GM21526 (cell line): ENCODE data around the gene TRIM3.
"Not testable (repeated sequence)": the region's sequence is repeated elsewhere in the genome, so short reads cannot be mapped to it uniquely, and the experiment has no call there.

ENCODE experiments used
- ATAC-seq: cut with Tn5 transposase; IDR thresholded peaks from one replicate; pipeline ENCODE4 v1.9.1; 2021; ENCODE audit warnings: moderate library complexity; ENCODE audit not compliant: unreplicated experiment, low FRiP score

Gene TRIM3

GRCh38 chr11:6473451-6474412, at the start of gene TRIM3:
Gene TRIM3 (minus strand): TSS chr11:6473941. CDS start chr11:6465695, 8,246 bp downstream.
- peak; percentile 59 for ATAC-seq

DNA sequence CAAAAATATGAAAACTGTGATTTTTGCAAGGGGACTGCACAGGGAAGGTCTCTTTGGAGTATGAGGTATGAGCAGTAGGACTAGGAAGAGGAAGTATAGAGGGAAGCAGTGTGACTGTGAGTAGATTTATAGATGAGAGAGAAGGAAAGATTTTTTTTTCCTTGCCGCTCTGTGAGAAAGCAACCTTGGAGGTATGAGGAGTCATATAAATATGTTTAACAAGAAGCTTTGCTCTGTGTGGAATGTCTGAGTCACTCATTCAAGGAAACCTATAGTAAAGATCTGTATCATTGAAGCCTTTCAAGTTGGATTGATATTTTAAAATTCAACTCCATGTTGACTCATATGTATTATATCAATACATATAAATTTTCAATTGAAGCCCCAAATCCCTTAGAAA, 49.5 kb upstream of the TRIM3 start:
- ATAC-seq: no peak

DNA sequence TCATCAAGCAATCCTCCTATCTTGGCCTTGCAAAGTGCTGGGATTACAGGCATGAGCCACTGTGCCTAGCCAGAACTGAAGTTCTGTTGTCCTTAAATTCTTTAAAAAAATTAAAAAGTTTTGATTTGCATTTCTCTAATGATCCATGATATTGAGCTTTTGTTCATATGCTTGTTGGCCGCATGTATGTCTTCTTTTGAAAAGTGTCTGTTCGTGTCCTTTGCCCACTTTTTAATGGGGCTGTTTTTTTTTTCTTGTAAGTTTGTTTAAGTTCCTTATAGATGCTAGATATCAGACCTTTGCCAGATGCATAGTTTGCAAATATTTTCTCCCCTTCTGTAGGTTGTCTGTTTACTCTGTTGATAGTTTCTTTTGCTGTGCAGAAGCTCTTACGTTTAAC, 48.2 kb upstream of the TRIM3 start:
- not testable (repeated sequence) for ATAC-seq

DNA sequence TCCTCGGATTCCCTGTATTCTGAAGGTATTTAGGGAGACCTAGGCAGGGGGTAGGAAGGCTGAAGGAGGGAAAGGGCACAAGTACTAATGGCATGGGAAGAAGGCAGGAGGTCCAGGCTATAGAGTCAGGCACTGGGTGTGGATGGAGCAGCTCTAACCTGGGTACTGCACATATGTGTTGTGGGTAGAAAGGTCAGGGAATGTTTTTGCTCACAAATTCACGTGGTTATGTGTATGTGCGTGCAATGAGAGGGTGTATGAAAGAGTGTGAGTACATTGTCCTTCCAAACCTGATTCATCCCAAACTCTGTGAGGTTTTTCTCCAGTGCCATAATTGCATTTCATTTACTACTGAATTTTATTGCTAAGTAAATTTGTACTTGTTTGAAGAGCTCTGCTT, 46.5 kb upstream of the TRIM3 start:
- ATAC-seq: no peak

GRCh38 chr11:6516865-6517264, 43.1 kb upstream of the TRIM3 start:
- ATAC-seq: no peak

DNA sequence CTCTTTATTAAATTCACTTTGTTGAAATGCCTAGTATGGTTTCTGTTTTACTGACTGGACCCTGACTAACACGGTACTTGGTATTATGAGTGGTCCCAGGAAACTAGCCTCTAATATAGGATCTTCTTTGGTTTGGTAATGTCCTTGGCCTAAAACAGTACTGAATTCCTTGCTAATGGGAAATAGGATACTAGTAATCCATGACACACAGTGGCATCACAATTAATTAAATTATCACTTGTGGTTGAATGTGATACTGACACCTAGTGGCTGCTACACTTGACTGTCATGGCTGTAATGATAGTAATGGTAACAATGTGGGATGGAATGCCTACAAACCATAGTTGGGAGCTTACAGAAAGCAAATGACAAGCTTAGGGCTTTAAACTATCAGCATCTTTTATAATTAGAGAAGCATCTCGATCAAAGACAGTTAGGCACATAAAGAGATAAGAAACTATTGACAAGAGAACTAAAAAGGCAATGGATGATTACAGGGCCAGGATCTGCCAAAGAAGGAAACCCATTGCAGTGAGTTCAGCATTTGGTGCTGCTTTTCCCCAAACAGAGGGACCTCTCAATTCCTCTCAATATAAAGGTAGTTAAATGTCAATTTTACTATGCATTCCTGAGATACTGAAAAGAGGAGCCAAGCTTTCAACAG, 32.0 kb upstream of the TRIM3 start:
- peak; percentile 61 for ATAC-seq

DNA sequence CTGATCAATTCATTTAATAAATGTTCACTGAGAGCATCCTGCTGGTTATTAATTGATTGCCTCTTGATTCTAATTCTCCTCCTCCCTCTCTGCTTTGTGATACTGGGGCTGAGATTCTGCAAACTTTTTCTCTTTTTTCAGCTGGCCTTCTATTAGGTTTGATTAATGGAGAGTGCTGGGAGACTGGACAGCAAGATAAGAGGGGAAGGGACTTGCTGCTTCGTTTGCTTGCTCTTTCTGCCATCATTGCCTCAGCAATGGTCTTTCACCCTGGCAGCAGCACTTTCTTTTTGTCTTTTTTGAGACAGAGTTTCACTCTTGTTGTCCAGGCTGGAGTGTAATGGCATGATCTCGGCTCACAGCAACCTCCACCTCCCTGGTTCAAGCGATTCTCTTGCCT, 30.4 kb upstream of the TRIM3 start:
- no peak for ATAC-seq

DNA sequence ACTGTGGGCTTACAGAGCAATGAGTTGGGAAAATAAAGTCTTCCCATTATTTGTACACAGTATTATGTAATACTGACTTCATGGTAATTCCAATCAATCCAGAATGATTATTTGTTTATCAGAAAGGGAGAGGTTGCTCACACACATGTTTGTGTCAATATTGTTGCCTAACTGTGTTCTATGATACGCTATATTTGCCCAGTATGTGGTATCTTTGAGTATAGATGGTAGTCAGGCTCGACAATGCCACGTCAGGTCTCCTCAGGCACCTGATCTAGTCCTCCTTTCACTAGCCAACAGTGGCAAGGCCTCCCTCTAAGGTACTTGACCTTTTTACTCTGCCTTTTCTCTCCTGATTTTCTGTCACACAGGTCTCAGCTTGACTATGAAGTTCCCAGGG, 28.6 kb upstream of the TRIM3 start:
- ATAC-seq: no peak

GRCh38 chr11:6498544-6498943, 24.8 kb upstream of the TRIM3 start:
- no peak for ATAC-seq

- no peak for ATAC-seq
Observed at GRCh38 chr11:6498121-6498520, 24.4 kb upstream of the TRIM3 start.

GRCh38 chr11:6497069-6497839, 23.5 kb upstream of the TRIM3 start, which contains the start of gene DNHD1:
Gene DNHD1 (plus strand): TSS chr11:6497280. CDS start chr11:6498216, 936 bp downstream.
- no peak for ATAC-seq

DNA sequence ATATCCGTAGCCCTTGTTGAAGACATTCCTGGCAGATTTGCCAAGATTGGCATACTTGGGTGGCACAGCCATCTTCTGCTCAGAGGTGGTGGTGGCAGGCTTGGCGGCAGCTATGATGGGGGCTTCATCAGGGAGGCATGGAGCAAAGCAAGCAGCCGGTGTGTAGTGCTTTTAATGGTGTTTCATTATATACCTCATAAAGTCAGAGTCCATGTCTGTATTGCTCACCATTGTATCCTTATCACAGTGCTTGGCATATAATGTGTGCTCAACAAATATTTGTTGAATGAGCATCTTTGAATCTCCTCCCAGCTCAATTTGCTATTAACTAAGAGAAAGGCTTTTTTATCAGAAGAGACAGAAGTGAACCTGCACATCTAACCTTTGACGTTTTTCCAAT, 15.6 kb upstream of the TRIM3 start:
- ATAC-seq: no peak

GRCh38 chr11:6488821-6489220, 15.1 kb upstream of the TRIM3 start:
- no peak for ATAC-seq

DNA sequence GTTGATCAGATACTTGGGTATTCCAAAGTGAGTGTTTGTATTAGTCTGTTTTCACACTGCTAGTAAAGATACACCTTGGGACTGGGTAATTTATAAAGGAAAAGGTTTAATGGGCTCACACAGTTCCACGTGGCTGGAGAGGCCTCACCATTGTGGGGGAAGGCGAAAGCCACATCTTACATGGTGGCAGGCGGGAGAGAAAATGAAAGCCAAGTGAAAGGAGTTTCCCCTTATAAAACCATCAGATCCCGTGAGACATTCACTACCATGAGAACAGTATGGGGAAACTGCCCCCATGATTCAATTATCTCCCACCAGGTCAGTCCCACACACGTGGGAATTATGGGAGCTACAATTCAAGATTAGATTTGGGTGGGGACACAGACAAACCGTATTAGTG, 14.6 kb upstream of the TRIM3 start:
- no peak for ATAC-seq

DNA sequence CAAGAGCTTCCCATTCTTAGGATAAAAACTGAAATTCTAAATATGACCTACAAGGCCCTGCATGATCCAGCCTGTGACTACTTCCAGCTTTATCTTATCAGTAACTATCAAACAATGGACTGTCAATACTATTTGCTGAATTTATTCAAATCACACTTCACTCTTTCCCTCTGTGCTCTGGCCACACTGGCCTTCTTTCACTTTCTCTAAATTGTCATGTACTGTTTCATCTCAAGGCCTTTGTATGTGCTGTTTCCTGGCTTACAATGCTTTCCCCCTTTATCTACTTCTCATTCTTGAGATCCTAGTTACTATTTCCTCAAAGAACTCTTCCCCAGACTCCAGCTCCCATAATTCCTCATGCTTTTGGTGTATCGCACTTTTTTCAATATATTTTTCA, 13.2 kb upstream of the TRIM3 start:
- ATAC-seq: no peak

GRCh38 chr11:6486256-6486655, 12.5 kb upstream of the TRIM3 start:
- ATAC-seq: no peak

DNA sequence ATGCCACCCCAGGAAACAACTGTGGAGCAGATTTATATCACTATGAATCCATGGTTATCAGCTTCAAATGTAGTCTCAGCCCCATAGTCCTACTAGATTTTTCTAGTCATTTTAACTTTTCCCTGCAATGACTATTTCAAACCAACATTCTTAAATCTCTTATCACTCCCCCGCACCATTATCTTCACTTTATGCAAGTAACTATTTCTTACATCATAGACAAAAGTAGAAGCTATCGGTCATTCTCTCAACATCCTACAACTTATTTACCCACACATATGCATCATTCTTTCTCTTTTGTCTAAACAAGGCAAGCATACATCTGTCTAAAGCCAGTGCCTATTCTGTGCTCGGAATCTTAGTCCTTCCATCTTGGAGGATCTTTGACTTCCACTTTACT, 11.9 kb upstream of the TRIM3 start:
- no peak for ATAC-seq

- no peak for ATAC-seq
Observed at GRCh38 chr11:6483015-6483414, 9.3 kb upstream of the TRIM3 start.

- no peak for ATAC-seq
Observed at GRCh38 chr11:6482441-6482840, 8.7 kb upstream of the TRIM3 start.

DNA sequence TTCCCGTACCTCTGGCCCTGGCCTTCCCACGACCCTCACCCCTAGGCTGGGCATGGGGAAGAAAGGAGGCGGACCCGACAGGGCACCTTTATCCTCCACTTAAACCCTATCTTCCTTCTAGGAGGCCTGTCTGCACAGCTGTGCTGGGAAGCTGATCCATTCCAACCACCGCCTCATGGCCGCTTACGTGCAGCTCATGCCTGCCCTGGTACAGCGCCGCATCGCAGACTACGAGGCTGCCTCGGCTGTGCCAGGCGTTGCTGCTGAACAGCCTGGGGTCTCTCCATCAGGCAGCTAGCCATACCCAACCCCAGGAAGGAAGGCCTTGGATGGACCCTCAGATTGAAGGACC, 8.2 kb upstream of the TRIM3 start:
- peak; percentile 5 for ATAC-seq
